Cardiac muscle cell (in vitro differentiated cells and primary cell): Measurements from ENCODE around the gene EPG5. TPM values are rescaled to one million over a fixed set of nuclear protein-coding genes. Genes with fewer than 3 reads are reported as not detected.

Source experiments
- DNase-seq, 2 donors: peaks; one replicate each; pipeline versions ENCODE4 v3.0.0 to v3.0.0-alpha.2; 2010 to 2017; ENCODE audit warnings: low read depth in 1 of 2, low spot score in 1 of 2
- H3K27ac ChIP-seq: fragments of 200-600 bp; sonication (generic); 2 replicates; pipeline ENCODE4 v1.5.1; 2016
- H3K27me3 ChIP-seq: fragments of 200-600 bp; sonication (generic); 2 replicates; pipeline ENCODE4 v1.6.0; 2016; ENCODE audit warnings: control low read depth
- H3K36me3 ChIP-seq: fragments of 200-600 bp; sonication (generic); 2 replicates; pipeline ENCODE4 v1.5.1; 2016; ENCODE audit warnings: control low read depth
- H3K4me1 ChIP-seq: fragments of 200-600 bp; sonication (generic); 2 replicates; pipeline ENCODE4 v1.8.1; 2017; ENCODE audit warnings: low read depth, mild to moderate bottlenecking, mixed run types
- H3K4me3 ChIP-seq: fragments of 200-600 bp; sonication (generic); 2 replicates; pipeline ENCODE4 v1.5.1; 2016; ENCODE audit warnings: mild to moderate bottlenecking
- H3K9me3 ChIP-seq: fragments of 200-600 bp; sonication (generic); 2 replicates; pipeline ENCODE4 v1.5.1; 2017; ENCODE audit warnings: low read depth, mild to moderate bottlenecking, control low read depth
- polyA plus RNA-seq: library from polyadenylated mRNA; unstranded; fragments of >200 nt; fragmentation: Nextera tagmentation; extraction: Ambion mirVana; gene quantifications from 2 replicates; pipeline ENCODE4 v1.2.1, GENCODE V29; 2016
- total RNA-seq: library from RNA; depleted of rRNA; stranded (reverse); fragments of >200 nt; gene quantifications from 2 replicates; pipeline ENCODE4 v1.2.3, GENCODE V29; 2016
- TF ChIP-seq, protein P1 (sequence below): IDR thresholded peaks from 2 replicates; pipeline ENCODE4 v1.5.1; 2012; ENCODE audit warnings: low read depth, mild to moderate bottlenecking, low read length

Gene EPG5, protein sequence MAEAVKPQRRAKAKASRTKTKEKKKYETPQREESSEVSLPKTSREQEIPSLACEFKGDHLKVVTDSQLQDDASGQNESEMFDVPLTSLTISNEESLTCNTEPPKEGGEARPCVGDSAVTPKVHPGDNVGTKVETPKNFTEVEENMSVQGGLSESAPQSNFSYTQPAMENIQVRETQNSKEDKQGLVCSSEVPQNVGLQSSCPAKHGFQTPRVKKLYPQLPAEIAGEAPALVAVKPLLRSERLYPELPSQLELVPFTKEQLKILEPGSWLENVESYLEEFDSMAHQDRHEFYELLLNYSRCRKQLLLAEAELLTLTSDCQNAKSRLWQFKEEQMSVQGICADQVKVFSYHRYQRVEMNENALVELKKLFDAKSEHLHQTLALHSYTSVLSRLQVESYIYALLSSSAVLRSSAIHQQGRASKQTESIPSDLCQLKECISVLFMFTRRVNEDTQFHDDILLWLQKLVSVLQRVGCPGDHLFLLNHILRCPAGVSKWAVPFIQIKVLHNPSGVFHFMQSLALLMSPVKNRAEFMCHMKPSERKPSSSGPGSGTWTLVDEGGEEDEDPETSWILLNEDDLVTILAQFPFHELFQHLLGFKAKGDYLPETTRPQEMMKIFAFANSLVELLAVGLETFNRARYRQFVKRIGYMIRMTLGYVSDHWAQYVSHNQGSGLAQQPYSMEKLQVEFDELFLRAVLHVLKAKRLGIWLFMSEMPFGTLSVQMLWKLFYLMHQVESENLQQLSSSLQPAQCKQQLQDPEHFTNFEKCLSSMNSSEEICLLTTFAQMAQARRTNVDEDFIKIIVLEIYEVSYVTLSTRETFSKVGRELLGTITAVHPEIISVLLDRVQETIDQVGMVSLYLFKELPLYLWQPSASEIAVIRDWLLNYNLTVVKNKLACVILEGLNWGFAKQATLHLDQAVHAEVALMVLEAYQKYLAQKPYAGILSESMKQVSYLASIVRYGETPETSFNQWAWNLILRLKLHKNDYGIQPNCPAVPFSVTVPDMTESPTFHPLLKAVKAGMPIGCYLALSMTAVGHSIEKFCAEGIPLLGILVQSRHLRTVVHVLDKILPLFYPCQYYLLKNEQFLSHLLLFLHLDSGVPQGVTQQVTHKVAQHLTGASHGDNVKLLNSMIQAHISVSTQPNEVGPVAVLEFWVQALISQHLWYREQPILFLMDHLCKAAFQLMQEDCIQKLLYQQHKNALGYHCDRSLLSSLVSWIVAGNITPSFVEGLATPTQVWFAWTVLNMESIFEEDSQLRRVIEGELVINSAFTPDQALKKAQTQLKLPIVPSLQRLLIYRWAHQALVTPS (N-terminal part only)
- 17.7 and 22.7 TPM in 2 replicates for total RNA-seq
- polyA plus RNA-seq = 7.5 and 10.6 TPM in 2 replicates

DNA sequence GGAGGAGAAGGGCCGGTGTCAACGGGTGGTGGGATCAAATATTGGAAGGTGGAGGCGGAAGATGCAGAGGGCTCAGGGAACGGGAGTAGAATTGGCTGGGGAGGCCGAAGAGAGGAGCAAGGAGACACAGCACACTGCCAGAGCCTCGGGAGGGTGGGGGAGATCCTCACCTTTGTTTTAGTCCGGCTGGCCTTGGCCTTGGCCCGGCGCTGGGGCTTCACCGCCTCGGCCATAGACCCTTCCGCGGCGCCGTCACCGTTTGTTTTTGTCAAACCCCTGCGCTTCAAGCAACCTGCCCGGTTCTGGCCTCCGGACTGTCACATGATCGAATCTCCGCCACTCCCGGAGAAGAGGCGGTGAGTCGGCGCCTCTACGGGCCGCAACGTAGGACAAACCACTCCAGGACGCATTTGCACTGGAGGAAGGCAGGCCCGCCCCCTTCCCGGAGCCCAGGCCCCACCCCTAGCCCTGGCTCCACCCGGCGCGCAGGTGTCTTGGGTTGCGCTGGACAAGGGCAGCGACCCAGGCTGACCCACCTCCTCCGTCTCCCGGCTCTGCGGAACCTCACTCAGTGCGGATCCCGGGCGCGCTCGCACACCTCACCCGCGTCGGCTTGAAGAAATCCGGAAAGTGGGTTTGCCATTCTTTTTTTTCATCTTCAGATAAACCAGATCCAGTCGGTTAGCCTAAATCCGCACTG lies at the start of gene EPG5:
Gene EPG5 (minus strand): TSS at position 323 of the 700 bp plus-strand sequence. CDS start 90 bp downstream, at position 233.
- Histone ChIP-seq H3K27me3 (peaks cover 16% of the 10 kb centered on the region), H3K9me3 (no peaks in the 10 kb centered on the region), H3K4me3 (peak within 1 kb of the TSS; percentile 84), H3K36me3 (no peaks in the 10 kb centered on the region), H3K4me1 (peaks cover 6% of the 10 kb centered on the region), H3K27ac (peak within 1 kb of the TSS; percentile 91)
- peak; percentile 96 for DNase-seq
- TF ChIP-seq, protein P1, sequence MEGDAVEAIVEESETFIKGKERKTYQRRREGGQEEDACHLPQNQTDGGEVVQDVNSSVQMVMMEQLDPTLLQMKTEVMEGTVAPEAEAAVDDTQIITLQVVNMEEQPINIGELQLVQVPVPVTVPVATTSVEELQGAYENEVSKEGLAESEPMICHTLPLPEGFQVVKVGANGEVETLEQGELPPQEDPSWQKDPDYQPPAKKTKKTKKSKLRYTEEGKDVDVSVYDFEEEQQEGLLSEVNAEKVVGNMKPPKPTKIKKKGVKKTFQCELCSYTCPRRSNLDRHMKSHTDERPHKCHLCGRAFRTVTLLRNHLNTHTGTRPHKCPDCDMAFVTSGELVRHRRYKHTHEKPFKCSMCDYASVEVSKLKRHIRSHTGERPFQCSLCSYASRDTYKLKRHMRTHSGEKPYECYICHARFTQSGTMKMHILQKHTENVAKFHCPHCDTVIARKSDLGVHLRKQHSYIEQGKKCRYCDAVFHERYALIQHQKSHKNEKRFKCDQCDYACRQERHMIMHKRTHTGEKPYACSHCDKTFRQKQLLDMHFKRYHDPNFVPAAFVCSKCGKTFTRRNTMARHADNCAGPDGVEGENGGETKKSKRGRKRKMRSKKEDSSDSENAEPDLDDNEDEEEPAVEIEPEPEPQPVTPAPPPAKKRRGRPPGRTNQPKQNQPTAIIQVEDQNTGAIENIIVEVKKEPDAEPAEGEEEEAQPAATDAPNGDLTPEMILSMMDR = no peak

- Histone ChIP-seq H3K36me3 (no peaks in the 10 kb centered on the region), H3K4me3 (no peak overlapping the region), H3K27me3 (no peaks in the 10 kb centered on the region), H3K27ac (no peak overlapping the region), H3K9me3 (no peaks in the 10 kb centered on the region), H3K4me1 (no peaks in the 10 kb centered on the region)
- no peak for DNase-seq
- TF ChIP-seq, protein P1 = no peak
Measured at GRCh38 chr18:46013484-46014189, 46.5 kb upstream of the EPG5 start.

GRCh38 chr18:46010676-46011075 lies 43.5 kb upstream of the EPG5 start:
- H3K4me1 ChIP-seq = no peaks in the 10 kb centered on the region
- no peak for DNase-seq

DNA sequence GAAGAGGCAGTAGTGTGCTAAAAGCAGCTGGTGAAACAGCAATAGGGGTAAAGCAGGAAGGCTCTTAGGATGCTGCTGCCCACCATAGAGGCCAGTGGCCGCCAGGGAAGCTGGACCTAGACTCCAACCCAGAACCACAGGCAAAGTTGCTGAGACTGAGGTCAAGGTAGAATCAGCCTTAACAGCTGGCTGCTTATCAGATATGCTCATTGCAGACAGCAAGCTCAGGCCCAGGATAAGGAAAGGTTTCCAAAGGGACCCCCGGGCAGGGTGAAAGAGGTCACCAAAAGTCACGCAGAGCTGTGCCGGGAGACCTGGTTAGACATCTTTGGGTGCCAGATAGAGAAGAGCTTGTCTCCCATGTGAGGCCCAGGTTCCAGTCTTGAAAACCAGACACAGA lies 42.9 kb upstream of the EPG5 start:
- H3K4me3 ChIP-seq = no peak overlapping the region
- no peaks in the 10 kb centered on the region for H3K27me3 ChIP-seq
- TF ChIP-seq, protein P1 = no peak
- no peaks in the 10 kb centered on the region for H3K36me3 ChIP-seq
- no peaks in the 10 kb centered on the region for H3K4me1 ChIP-seq
- H3K27ac ChIP-seq = no peak overlapping the region
- DNase-seq = no peak
- H3K9me3 ChIP-seq = no peaks in the 10 kb centered on the region

More at GRCh38 chr18:46010676-46011075, 43.5 kb upstream of the EPG5 start:
- no peaks in the 10 kb centered on the region for H3K9me3 ChIP-seq
- TF ChIP-seq, protein P1 = no peak
- H3K27me3 ChIP-seq = no peaks in the 10 kb centered on the region
- no peak overlapping the region for H3K27ac ChIP-seq
- H3K36me3 ChIP-seq = no peaks in the 10 kb centered on the region
- no peak overlapping the region for H3K4me3 ChIP-seq
